SH-SY5Y (cell line): ENCODE results near the gene NBDY.

ENCODE experiments used
- GATA2 ChIP-seq: IDR thresholded peaks from 2 replicates; pipeline ENCODE4 v1.6.1; 2011; ENCODE audit warnings: mild to moderate bottlenecking, low read depth, low read length
- GATA3 ChIP-seq: IDR thresholded peaks from 2 replicates; pipeline ENCODE4 v1.6.1; 2011; ENCODE audit warnings: low read depth, mild to moderate bottlenecking, low read length, moderate library complexity

- TF ChIP-seq GATA2 (no peak), GATA3 (no peak)
Measured at GRCh38 chrX:56762707-56763555, 33.9 kb downstream of the NBDY start.
